COLO668 (cell line): ENCODE measurements around the gene MIER2.
"Not testable (repeated sequence)": the region's sequence is repeated elsewhere in the genome, so short reads cannot be mapped to it uniquely, and the experiment has no call there.

Experiments
- DNase-seq: peaks from one replicate; lab custom pipeline; 2025; ENCODE audit not compliant: unreplicated experiment; lab: John Stamatoyannopoulos, UW

Gene MIER2

DNA sequence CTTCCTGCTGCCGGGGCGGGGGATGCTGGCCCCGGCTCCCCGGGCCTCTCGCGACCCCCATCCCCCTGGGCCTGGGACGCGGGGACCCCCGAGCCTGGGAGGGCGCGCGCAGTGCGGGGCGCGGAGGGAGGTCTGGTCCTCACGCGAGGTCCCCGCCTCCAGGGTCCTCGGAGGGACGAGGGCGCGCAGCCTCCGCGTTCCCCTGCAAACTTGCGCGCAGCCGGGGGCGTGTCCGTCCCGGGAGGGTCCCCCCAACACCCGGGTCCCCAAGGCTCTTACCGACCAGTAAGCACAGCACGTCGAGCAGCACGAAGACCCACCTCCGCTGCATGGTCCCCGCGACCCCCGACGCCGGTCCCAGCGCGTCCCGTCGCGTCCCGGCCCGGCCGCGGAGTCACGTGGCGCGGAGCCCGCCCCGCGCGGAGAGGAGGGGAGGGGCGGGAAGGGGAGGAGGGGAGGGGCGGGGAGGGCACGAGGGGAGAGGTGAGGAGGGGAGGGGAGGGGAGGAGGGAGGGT lies 53.5 kb downstream of the MIER2 start, which contains the start of gene PLPP2:
Gene PLPP2, minus strand, starts transcription at position 398 of the 516 bp plus-strand sequence. Its CDS starts 67 bp downstream, at position 331.
- DNase-seq: peak; percentile 51

DNA sequence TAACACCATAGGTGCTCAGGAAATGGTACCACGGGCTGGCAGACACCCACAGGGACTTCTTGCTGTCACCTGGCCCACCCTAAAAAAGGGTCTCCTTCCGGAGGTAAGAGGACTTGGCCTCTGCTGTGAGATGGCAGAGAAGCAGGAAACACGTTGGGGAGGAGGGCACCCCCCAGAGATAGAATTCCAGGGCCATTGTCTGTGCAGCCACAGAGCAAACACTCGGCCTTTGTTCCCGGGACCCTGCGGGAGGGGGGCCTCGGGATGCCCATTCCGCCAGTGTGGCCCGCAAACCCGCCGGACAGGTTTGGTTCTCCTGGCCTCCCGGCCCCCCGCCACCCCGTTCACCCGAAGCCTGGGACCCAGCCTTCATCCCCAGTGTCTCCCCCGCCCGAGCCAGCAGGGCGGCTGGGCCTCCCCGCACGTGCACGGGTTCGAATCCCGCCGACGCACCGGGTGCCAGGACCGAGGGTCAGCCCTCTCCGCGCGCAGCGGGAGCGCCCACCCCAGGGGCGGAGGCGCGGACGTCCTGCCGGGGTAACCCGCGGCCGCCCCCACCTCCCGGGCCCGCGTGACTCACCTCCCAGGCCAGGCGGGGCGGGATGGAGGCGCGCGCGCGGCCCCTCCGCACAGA lies 54.1 kb downstream of the MIER2 start:
- peak; percentile 96 for DNase-seq

DNA sequence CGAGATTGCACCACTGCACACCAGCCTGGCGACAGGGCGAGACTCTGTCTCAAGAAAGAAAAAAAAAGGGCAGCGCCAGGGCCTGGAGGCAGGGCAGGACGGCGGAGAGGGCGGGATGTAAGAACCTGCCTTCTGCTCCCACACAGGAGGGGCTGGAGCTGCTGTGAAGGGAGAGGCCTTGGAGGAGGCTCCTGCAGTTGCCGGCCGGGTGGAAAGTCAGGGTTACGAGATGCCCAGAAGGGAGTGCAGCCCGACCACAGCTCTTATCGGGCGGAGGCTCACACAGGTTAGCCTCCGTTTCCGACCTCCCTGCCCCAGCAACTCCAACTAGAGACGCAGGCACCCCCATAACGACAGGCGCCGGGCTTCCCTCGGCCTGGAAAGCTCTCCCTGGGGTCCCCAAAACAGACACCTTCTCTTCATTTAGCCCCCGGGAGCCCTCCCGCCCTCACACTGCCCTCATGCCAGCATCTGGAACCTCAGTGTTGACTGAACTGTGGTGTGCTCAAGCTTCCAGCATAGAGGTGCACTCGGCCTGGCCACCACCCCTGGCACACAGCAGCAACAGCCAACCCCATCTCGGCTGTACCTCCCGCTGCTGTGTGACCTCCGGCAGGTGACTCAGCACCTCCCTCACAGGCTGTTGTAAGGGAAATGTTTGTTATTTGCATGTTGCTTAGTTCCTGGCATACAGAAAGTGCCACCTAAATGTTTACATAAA lies 54.8 kb downstream of the MIER2 start:
- DNase-seq: peak; percentile 90

DNA sequence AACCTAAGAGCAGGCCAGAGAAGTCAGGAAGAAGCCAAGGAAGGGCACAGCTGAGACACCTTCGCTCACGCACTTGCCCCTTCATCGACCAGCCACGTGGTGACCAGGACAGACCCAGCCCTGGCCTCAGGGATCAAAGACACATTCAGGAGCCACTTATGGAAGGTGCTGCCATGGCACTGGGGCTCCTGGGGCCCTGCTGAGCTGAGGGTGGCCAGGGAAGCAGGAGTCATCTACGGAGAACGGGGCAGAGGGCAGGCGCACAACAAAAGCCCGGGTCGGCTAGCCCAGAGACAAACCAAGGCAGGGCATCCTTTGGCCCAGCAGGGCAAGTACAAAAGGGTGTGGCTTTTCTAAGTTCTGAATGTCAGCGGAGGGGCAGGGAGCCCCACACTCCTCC lies 55.7 kb downstream of the MIER2 start:
- DNase-seq: no peak

DNA sequence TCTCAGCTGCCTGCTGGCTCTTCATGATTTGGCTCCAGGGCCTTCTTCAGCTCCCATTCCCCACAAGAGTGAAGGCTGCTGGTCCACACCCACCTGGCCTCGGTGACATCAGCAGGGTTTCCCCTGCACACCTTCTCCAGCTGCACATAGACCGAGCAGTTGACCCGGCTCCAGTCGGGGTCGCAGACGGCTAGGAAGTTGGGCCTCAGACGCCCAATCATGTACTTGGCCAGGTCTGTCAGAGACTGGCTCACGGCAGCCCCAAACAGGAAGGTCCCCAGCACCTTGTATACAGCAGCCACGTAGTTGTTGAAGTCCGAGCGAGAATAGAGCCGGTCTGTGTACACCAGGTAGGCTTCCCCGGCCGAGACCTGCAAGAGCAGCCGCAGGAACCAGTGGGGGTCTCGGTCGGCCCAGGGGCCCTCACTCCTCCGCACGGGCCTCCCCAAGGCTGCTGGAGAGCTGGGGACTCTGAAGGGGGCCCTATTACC lies 57.2 kb downstream of the MIER2 start:
- DNase-seq: peak; percentile 28

DNA sequence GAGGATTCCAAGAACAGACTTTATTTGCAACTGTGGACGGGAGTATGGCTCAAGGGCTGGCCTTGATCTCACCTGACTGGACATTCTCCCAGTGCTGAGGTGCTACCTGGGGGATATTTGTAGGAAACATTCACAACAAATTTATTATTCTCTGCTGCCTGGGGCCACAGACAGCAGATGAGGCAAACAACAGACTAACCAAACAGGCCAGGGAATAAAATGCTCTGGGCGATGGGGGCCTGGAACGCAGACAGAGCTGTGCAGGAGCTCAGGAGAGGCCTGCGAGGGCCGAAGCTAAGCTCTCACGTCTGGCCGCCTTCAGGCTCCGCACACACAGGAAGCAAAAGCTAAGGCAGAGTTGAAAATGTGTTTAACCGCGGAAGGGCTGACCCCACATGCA lies 61.2 kb downstream of the MIER2 start:
- DNase-seq: no peak

DNA sequence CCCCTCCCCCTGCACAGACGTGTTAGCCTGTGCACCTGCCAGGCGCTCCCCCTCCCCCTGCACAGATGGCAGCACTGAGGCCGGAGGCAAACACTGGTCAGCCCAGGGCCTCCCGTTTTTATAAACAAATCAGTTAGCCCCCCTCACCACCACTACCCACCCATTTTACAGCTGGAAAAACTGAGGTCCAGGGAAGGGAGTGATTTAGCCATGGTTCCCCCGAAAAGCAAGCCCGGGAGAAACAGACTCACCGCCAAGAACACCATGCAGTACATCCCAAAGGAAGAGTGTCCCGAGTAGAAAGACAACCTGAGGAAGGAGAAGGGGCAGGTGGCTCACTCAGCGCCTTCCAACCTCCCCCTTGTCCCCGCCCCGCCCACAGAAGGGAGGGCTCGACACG lies 62.1 kb downstream of the MIER2 start:
- DNase-seq: peak; percentile 76

DNA sequence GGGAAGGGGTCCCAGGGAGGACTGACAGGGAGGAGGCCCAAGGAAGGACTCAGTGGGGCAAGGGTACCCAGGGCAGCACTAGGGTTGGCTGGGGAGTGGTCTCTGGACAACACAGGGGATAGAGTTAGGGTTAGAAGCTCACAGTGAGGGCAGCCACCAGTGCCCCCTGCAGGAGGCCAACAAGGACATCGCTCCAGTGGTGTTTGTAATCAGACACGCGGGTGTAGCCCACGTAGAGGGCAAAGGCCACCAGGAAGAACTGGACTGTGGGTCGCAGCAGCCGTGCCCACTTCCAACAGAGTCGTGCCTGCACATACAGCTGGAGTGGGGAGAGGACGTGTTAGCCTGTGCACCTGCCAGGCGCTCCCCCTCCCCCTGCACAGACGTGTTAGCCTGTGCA lies 62.6 kb downstream of the MIER2 start:
- DNase-seq: peak; percentile 76

DNA sequence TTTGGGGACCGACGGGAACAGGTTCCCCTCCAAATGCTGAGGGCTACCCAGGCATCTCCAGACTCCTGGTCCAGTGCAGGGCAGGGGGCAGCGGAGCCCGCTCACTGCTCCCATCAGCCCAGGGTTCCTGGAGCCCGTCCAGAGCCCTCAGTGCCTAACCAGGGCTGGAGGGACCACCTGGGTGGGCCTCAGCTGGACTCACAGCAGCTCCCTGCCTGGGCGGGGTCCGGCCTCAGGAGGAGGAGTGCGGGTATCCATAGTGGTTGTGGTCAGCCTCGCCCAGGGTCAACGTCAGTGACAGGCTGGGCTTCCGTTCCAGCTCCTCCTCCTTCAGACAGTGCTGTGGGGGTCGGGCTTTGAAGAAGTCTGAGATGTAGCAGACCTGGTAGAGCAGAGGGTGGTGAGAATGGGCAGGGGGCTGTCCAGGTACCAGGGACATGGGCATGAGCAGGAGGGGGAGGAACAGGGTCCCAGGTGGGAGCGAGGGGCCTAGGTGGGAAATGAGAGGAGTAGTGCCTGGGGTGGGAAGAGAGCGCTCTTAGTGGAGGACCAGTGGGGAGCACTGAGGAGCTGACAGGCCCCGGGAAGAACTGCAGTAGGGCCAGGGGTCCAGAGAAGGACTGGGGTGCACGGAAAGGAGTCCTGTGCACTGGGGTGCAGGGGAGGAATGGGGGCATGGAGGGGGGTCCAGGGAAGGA lies 63.3 kb downstream of the MIER2 start:
- DNase-seq: no peak

DNA sequence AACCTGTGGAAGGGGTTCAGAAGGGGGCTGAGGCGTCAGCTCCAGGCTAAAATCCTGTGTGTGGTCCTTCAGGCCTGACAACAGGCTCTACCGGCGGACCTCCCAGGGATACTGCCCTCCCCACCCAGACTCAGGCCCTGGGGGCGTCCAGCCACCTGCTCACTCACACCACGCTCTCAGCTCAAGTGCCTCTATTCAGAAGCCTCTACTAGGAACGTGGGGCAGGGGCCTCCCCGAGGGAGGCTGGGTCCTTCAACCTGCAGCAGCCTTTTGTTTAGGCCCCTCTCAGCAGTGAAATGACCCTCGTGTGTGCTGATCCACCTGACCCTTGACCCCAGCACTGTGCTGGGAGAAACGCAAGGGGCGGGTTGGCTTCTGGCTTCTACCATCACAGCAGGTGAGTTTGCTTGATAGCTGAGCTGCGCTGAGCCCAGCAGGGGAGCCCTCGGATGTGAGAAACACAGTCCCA lies 64.0 kb downstream of the MIER2 start:
- DNase-seq: peak; percentile 87

DNA sequence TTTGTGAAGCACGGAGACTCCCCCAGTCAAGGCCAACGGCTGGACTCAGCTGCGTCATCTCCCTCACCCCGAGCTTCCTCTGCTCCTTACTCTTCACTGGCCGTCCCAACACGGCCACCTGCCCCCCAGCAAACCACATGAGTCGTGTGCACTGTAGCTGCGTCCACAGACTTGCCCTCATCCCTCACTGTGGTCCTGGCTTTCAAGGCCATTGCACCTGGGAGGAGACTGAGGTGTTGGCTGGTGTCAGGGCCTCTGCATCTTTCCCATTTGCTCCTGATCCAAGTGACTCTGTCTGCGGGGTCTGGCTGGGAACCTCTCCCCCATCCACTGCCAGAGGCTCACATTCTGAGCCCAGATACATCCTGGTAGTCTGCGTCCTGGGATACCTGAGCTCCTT lies 64.9 kb downstream of the MIER2 start:
- DNase-seq: no peak

DNA sequence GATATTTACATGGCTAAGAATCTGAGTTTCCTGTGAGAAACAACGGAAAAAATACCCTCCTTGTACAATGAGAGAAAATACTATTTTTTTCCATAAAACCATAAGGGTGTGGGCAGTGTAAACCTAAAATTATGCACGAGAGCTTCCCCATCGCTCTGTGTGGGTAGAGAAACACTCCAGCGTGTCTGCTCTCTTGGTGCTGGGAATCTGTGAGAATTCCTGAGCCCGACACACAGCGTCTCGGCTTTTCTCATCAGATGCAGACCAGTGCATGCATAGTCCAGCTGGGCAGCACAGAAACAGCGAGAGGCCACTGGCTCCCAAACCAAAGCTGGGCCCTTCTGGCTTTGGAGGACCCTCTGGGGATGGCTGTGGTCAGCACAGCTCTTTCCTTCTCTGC lies 65.4 kb downstream of the MIER2 start:
- no peak for DNase-seq

DNA sequence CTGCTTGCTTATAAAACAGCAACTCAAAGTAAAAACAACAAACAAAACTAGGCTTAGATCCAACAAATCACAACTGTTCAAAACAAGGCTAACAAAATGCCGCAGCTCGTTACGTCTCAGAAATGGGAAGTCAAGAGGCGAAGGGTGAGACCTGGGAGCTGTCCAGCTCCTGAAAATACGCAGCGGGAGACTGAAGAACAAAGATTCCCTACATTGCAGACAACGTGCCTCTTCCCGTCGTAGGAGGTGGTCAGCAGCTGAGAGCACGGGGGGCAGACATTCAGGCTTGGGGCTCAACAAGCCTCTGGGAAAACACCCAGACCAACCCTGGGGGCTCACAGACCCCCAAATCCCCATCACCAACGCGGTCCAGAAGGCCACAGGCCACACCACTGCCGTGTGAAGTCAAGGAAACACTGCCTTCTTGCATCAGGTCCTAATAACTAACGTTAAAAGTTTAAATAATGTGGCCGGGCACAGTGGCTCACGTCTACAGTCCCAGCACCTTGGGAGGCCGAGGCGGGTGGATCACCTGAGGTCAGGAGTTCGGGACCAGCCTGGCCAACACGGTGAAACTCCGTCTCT lies 66.9 kb downstream of the MIER2 start:
- DNase-seq: no peak

DNA sequence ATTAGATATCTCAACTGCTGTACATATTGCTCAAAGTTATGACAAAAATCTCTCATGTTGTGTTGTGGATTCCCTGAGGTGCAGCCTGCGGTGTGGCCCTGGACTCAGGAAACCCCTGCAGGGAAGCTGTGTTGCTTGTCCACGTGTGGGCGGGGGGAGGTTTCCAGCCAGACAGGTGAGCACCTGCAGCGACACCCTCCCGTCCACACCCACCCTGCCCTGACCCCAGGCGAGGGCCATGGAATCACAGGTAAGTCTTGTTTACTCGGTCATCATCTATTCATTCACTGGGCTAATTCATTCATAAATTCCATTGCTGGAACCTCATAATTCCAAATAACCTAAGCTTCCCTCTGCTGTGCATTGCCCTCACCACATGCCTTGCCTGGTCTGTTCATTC lies 67.5 kb downstream of the MIER2 start:
- peak; percentile 23 for DNase-seq

DNA sequence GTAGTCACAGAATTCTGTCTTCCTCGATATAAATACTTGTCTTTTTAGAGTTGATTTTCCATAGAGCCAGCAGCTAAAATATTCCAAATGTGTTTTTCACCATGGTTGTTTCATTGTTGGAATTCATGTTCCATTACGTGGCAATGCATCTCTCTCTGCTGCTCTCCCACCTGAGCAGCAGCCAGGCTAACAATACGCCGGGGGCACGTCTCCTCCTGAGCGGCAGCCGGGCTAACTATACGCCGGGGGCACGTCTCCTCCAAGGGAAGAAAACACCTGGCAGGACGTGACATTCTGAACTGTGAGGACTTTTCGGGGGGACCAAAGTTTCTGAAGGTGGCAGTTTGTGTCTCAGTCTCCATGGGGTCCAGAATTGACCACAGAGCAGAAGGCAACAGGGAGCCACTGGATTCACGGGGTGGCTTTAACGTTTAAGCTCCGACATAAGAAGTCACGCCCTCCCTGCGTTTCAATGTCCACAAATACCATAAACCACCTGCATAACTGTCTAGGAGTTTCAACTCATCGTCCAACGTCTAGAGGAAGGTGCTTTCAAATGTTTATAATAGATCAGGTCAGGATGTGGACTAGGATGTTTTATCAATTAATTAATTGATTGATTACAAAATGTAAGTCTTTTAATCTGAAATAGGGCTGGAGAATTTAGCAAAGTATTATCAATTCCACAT lies 68.5 kb downstream of the MIER2 start:
- no peak for DNase-seq

DNA sequence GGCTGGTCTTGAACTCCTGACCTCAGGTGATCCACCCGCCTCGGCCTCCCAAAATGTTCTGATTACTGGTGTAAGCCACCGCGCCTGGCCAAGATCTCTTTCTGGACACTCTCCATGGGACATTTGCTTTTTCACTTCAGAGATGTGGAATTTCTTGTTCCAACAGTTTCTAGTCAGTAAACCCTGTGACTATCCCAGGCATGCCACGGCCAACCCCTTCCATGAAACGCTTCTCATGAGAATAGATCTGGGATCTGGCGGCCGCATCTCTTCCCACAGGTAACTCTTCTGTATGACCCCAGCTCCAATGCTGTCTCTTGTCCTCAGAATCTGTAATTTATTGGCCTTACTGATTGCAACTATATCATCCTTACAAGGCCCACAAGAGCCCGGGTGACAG lies 69.6 kb downstream of the MIER2 start:
- DNase-seq: no peak

DNA sequence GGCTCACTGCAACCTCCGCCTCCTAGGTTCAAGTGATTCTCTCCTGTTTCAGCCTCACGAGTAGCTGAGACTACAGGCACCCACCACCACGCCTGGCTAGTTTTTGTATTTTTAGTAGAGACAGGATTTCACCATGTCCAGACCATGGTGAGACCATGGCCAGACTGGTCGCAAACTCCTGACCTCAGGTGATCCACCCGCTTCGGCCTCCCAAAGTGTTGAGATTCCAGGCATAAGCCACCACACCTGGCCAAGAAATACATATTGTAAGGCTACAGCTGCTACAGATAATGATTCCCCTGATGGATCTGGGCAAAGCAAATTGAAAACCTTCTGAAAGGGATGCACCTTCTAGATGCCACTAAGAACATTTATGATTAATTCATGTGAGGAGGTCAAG lies 71.2 kb downstream of the MIER2 start:
- no peak for DNase-seq

DNA sequence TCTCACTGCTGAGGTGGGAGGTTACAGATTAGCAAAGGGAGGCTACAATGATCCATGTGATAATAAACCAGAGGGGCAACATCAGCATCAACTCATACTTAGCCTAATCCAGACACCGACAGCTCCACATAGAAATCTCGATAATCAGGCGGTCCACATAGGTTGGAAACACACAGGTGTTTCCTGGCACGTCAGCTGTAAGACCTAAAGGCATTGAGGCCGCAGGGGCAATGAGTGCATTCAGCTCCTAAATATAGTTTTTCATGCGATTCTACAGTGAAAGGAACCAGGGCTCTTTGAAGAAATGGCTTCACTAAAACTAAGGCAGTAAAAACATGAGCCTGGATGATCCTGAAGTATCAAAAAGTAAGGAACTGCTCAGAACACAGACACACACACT lies 72.7 kb downstream of the MIER2 start:
- DNase-seq: no peak

DNA sequence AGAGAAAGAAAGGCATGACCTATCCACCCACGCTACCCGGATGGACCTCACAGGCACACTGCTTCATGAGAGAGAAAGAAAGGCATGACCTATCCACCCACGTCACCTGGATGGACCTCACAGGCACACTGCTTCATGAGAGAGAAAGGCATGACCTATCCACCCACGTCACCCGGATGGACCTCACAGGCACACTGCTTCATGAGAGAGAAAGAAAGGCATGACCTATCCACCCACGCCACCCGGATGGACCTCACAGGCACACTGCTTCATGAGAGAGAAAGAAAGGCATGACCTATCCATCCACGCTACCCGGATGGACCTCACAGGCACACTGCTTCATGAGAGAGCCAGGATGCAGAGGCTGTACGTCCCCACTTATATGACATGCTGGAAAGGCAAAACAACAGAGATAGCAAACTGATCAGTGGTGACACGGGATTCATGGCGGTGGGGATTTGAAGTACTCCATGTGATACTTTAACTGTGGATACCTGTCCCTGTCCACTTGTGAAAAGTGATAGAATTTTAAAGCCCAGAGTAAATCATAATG lies 73.8 kb downstream of the MIER2 start:
- not testable (repeated sequence) for DNase-seq

DNA sequence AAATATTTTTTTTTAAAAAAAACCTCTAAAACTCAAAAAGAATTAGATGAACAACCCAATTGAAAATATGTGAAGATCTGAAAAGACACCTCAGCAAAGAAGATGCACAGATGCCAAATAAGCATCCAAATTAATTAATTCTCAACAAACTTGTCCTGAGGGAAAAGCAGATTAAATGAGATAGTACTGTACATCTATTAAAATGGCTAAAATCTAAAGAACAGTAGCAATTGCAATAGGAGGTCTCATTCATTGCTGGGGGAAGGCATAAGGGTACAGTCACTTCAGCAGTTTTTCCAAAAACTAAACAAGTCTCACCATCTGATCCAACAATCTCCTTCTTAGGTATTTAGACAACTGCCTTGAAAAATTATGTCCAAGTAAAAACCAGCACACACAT lies 75.4 kb downstream of the MIER2 start:
- no peak for DNase-seq
